GM23248 (cell line): ENCODE results near the gene LEF1. TPM values are rescaled to one million over a fixed set of nuclear protein-coding genes. Genes with fewer than 3 reads are reported as not detected.

ENCODE experiments used
- DNase-seq: peaks from one replicate; pipeline ENCODE4 v3.0.0-alpha.2; 2015
- H2AFZ ChIP-seq: fragments of 200-600 bp; sonication (generic); 2 replicates; pipeline ENCODE4 v1.6.1; 2016; ENCODE audit warnings: antibody characterized with exemption
- H3F3A ChIP-seq: fragments of 200-600 bp; sonication (generic); 2 replicates; pipeline ENCODE4 v1.6.1; 2016; ENCODE audit warnings: mild to moderate bottlenecking, antibody characterized with exemption, mixed run types; ENCODE audit not compliant: insufficient read depth
- H3K27ac ChIP-seq: fragments of 200-600 bp; sonication (generic); 2 replicates; pipeline ENCODE4 v1.5.1; 2016; ENCODE audit warnings: mild to moderate bottlenecking
- H3K27me3 ChIP-seq: fragments of 200-600 bp; sonication (generic); replicated peaks from 2 replicates; pipeline ENCODE4 v1.6.1; 2016; ENCODE audit warnings: mild to moderate bottlenecking; ENCODE audit not compliant: insufficient read depth
- H3K36me3 ChIP-seq: fragments of 200-600 bp; sonication (generic); 2 replicates; pipeline ENCODE4 v1.6.1; 2016; ENCODE audit warnings: low read depth, mild to moderate bottlenecking
- H3K4me1 ChIP-seq: fragments of 200-600 bp; sonication (generic); 2 replicates; pipeline ENCODE4 v1.6.1; 2016; ENCODE audit warnings: mild to moderate bottlenecking; ENCODE audit not compliant: insufficient read depth
- H3K4me2 ChIP-seq: fragments of 200-600 bp; sonication (generic); one replicate; pipeline ENCODE4 v1.6.1; 2016; ENCODE audit warnings: mild to moderate bottlenecking; ENCODE audit not compliant: unreplicated experiment
- H3K4me3 ChIP-seq: fragments of 200-600 bp; sonication (generic); 2 replicates; pipeline ENCODE4 v1.5.1; 2016; ENCODE audit warnings: mild to moderate bottlenecking
- H3K79me2 ChIP-seq: fragments of 200-600 bp; sonication (generic); 2 replicates; pipeline ENCODE4 v1.6.1; 2016; ENCODE audit warnings: mild to moderate bottlenecking; ENCODE audit not compliant: insufficient read depth
- H3K9ac ChIP-seq: fragments of 200-600 bp; sonication (generic); 2 replicates; pipeline ENCODE4 v1.6.1; 2016; ENCODE audit warnings: mild to moderate bottlenecking
- H3K9me2 ChIP-seq: fragments of 200-600 bp; sonication (generic); 2 replicates; pipeline ENCODE4 v1.6.1; 2016; ENCODE audit warnings: mixed run types, mild to moderate bottlenecking, moderate library complexity; ENCODE audit not compliant: insufficient read depth
- H3K9me3 ChIP-seq: fragments of 200-600 bp; sonication (generic); one replicate; pipeline ENCODE4 v1.6.1; 2017; ENCODE audit warnings: low read depth
- H4K20me1 ChIP-seq: fragments of 200-600 bp; sonication (generic); 2 replicates; pipeline ENCODE4 v1.6.0; 2016; ENCODE audit not compliant: insufficient read depth
- EZH2 ChIP-seq: fragments of 200-600 bp; sonication (generic); IDR thresholded peaks from 2 replicates; pipeline ENCODE4 v1.6.1; 2018; ENCODE audit warnings: antibody characterized with exemption, mild to moderate bottlenecking; ENCODE audit not compliant: insufficient read depth, poor library complexity, severe bottlenecking
- EZH2phosphoT487 ChIP-seq: fragments of 200-600 bp; sonication (generic); IDR thresholded peaks from 2 replicates; pipeline ENCODE4 v1.6.1; 2018; ENCODE audit warnings: antibody characterized with exemption, moderate library complexity, mild to moderate bottlenecking, low read depth; ENCODE audit not compliant: insufficient read depth
- WGBS, 2 experiments: methylation state at CpG; one replicate each; pipeline ENCODE4 v1.1.6; 2015 to 2017; ENCODE audit warnings: low lambda C conversion rate in 2 of 2, low coverage in 1 of 2; ENCODE audit errors: missing lambda C conversion rate in 2 of 2; 5-methylcytosine and 5-hydroxymethylcytosine counted together
- in situ Hi-C: fragments of 300-500 bp; cut with MboI; formaldehyde crosslinking; loops from 2 replicates; pipeline ENCODE4 v1.15.0; 2020
- polyA plus RNA-seq: library from polyadenylated mRNA; unstranded; fragments of >200 nt; fragmentation: Nextera tagmentation; extraction: Ambion mirVana; gene quantifications from 2 replicates; pipeline ENCODE4 v1.2.1, GENCODE V29; 2016
- total RNA-seq: library from RNA; depleted of rRNA; stranded (reverse); fragments of >200 nt; shearing (Covaris generic); gene quantifications from 2 replicates; pipeline ENCODE4 v1.2.3, GENCODE V29; 2014

Gene LEF1
- total and polyA plus RNA-seq, 2 experiments from 2014 or later: 0.23 TPM; not detected in 1

DNA sequence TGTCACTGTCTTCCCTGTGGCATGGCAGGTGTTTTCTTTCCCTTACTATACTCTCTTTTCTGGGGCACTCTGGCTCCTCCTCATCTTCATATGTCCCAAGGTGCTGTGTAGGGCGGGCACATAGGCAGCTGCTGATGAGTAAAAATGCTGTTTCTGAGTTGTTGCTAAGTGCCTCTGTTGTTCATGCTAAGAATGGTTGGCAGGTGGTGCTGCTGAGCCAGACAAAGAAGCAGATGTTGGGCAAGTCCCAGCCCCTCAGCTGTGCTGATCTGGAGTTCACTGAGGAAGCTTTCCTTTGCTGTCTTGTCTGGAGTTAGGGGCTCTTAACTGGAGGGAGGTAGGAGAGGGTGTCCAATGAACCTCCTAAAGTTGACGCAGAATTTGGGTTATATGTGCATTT is 138.4 kb downstream of the LEF1 start:
- H3K4me3 ChIP-seq: no peak overlapping the region
- H3K27me3 ChIP-seq: no peaks in the 10 kb centered on the region
- no peak overlapping the region for H3K4me2 ChIP-seq
- H3K9ac ChIP-seq: no peak overlapping the region
- no peak overlapping the region for H2AFZ ChIP-seq
- no peaks in the 10 kb centered on the region for H3K9me3 ChIP-seq
- in situ Hi-C loops: no loop called here
- no peaks in the 10 kb centered on the region for H3F3A ChIP-seq
- H3K79me2 ChIP-seq: no peaks in the 10 kb centered on the region
- H3K4me1 ChIP-seq: no peaks in the 10 kb centered on the region
- no peaks in the 10 kb centered on the region for H4K20me1 ChIP-seq
- no peak overlapping the region for H3K27ac ChIP-seq
- H3K9me2 ChIP-seq: no peaks in the 10 kb centered on the region
- peak; percentile 87 for DNase-seq
- TF ChIP-seq EZH2phosphoT487 (no peak), EZH2 (no peak)
- 68 to 70% methylated on average over 2 of the region's 2 CpGs for whole genome bisulfite sequencing, 2 experiments
- 0 out of 2 replicates have a peak, but pooled peaks cover 5% of the 10 kb centered on the region for H3K36me3 ChIP-seq

DNA sequence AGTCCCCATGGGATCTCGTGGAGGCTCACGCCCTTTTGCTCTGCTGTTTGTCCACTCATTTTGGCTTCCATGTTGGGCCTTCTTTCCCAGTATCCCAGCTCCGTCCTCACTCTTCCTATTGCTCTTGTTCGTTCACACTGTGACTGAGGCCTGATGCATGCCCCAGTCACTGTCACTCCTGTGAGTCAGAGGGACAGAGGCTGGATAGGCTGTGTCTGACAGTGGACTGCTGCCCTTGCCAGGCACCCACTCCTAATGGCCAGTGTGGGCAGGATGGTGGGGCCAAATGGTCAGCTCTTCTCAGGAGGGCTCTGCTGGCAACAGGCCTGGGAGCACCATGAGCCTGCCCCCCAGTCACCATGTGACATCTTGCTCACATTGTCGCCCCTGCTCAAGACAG is 139.0 kb downstream of the LEF1 start:
- no peak overlapping the region for H3K27ac ChIP-seq
- H4K20me1 ChIP-seq: no peaks in the 10 kb centered on the region
- WGBS, 2 experiments: 58 to 62% methylated on average over 5 of the region's 5 CpGs

DNA sequence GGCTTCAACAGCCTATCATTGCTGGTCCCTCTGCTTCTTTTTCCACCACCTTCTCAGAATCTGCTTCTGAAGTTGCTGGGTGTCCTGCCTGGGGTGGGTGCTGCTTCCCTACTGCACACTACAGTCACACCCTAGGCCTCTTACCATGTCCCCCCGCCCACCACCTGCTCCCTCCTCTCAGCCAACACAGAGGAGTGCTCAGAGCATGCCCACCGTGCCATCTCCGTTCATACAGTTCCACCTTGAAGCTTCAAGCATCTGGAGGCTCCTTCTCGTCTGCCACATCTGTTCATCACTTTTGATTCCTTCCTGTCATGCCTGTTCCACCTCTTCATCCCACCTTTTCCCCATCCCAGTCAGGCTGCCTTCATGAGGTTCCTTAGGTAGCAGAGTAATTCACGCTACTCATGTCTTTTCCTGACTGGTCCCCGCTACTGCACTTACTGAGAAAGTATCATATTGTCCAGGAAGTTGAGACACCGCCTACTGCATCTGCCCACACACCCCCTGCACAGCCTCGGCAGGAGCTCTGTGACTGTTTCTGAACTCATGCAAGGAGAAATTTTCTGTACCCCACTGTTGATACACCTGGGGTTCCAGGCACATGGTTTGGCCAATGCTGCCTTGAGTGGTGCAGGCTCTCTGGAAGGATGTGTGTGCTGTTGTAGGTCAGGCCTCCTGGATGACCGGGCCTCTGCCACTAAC is 139.6 kb downstream of the LEF1 start:
- Histone ChIP-seq H3K4me1 (no peaks in the 10 kb centered on the region), H3K9me2 (no peaks in the 10 kb centered on the region), H3K9ac (no peak overlapping the region), H2AFZ (no peak overlapping the region; the same call in 1 of the 2 replicates), H3K4me2 (no peak overlapping the region), H3F3A (no peaks in the 10 kb centered on the region), H3K27ac (no peak overlapping the region), H3K79me2 (no peaks in the 10 kb centered on the region), H3K4me3 (no peak overlapping the region), H4K20me1 (no peaks in the 10 kb centered on the region), H3K9me3 (no peaks in the 10 kb centered on the region), H3K36me3 (0 out of 2 replicates have a peak, but pooled peaks cover 10% of the 10 kb centered on the region), H3K27me3 (no peaks in the 10 kb centered on the region)
- TF ChIP-seq EZH2 (no peak), EZH2phosphoT487 (no peak)
- no peak for DNase-seq
- in situ Hi-C loops: no loop called here
- WGBS, 2 experiments: 83 to 86% methylated on average over 9 of the region's 9 CpGs

More for the DNA sequence above, 139.0 kb downstream of the LEF1 start:
- Histone ChIP-seq H3K36me3 (0 out of 2 replicates have a peak, but pooled peaks cover 5% of the 10 kb centered on the region), H3K9me2 (no peaks in the 10 kb centered on the region), H3K9ac (no peak overlapping the region), H3K9me3 (no peaks in the 10 kb centered on the region), H3K4me3 (no peak overlapping the region), H3F3A (no peaks in the 10 kb centered on the region), H3K79me2 (no peaks in the 10 kb centered on the region), H3K4me1 (no peaks in the 10 kb centered on the region), H3K4me2 (no peak overlapping the region), H3K27me3 (no peaks in the 10 kb centered on the region), H2AFZ (no peak overlapping the region; the same call in 1 of the 2 replicates)
- in situ Hi-C loops: no loop called here
- TF ChIP-seq EZH2phosphoT487: no peak
- no peak for TF ChIP-seq EZH2
- DNase-seq: peak; percentile 80

DNA sequence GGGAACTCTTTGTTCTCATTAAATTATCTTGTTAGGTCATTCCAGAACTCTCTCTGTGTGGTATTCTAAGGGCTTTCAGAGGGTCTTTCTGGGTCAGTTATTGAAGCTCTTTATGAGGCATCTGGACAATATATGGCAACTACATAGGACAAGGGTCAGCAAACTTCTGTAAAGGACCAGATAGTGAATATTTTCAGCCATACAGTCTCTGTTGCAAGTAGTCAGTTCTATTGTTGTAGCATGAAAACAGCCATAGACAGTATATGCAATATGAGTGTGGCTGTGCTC is 143.9 kb downstream of the LEF1 start:
- Histone ChIP-seq H3K4me1 (no peaks in the 10 kb centered on the region), H3K9ac (no peak overlapping the region), H3K36me3 (0 out of 2 replicates have a peak, but pooled peaks cover 9% of the 10 kb centered on the region), H3K9me3 (no peaks in the 10 kb centered on the region), H3K9me2 (no peaks in the 10 kb centered on the region), H4K20me1 (no peaks in the 10 kb centered on the region), H3K79me2 (no peaks in the 10 kb centered on the region), H3K27me3 (no peaks in the 10 kb centered on the region), H3K4me2 (no peak overlapping the region), H3K27ac (no peak overlapping the region), H2AFZ (no peak overlapping the region), H3F3A (no peaks in the 10 kb centered on the region), H3K4me3 (no peak overlapping the region)
- in situ Hi-C loops: no loop called here
- DNase-seq: no peak
- TF ChIP-seq EZH2: no peak
- TF ChIP-seq EZH2phosphoT487: no peak
